HG03066 (cell line): ENCODE measurements around the gene LRP4.

Experiments
- ATAC-seq: cut with Tn5 transposase; IDR thresholded peaks from one replicate; pipeline ENCODE4 v1.9.1; 2021; ENCODE audit warnings: low read depth; ENCODE audit not compliant: unreplicated experiment

Gene LRP4

GRCh38 chr11:46850829-46851380 lies 67.4 kb downstream of the LRP4 start:
- no peak for ATAC-seq

GRCh38 chr11:46849631-46850030 lies 68.7 kb downstream of the LRP4 start:
- no peak for ATAC-seq

GRCh38 chr11:46846510-46846830 lies 71.9 kb downstream of the LRP4 start:
- peak; percentile 16 for ATAC-seq

GRCh38 chr11:46845740-46846509 lies 72.4 kb downstream of the LRP4 start, which contains the start of gene CKAP5:
Gene CKAP5, minus strand, starts transcription at chr11:46846280. Its CDS starts 25,049 bp downstream, at chr11:46821231.
- peak; percentile 96 for ATAC-seq

- ATAC-seq: no peak
Measured at GRCh38 chr11:46845440-46845739, 73.0 kb downstream of the LRP4 start.

- no peak for ATAC-seq
Measured at GRCh38 chr11:46840116-46840515, 78.2 kb downstream of the LRP4 start.

GRCh38 chr11:46838501-46838900 lies 79.8 kb downstream of the LRP4 start:
- no peak for ATAC-seq

GRCh38 chr11:46837860-46838259 lies 80.5 kb downstream of the LRP4 start:
- no peak for ATAC-seq

GRCh38 chr11:46836870-46837269 lies 81.5 kb downstream of the LRP4 start:
- ATAC-seq: no peak

- ATAC-seq: no peak
Measured at GRCh38 chr11:46836431-46836830, 81.9 kb downstream of the LRP4 start.

- ATAC-seq: no peak
Measured at GRCh38 chr11:46835897-46836296, 82.5 kb downstream of the LRP4 start.

GRCh38 chr11:46834821-46835220 lies 83.5 kb downstream of the LRP4 start:
- no peak for ATAC-seq

- no peak for ATAC-seq
Measured at GRCh38 chr11:46832511-46833214, 85.7 kb downstream of the LRP4 start.

GRCh38 chr11:46827995-46828394 lies 90.4 kb downstream of the LRP4 start:
- ATAC-seq: no peak

- ATAC-seq: peak; percentile 100
Measured at GRCh38 chr11:46826310-46827044, 91.9 kb downstream of the LRP4 start.

- ATAC-seq: no peak
Measured at GRCh38 chr11:46808799-46809431, 109.4 kb downstream of the LRP4 start.
